ENCODE data around the gene RHOV. TPM values are rescaled to one million over a fixed set of nuclear protein-coding genes. Genes with fewer than 3 reads are reported as not detected.

The RHOV gene
- total RNA-seq, 1 donor from 2014 or later: 3.6 TPM

DNA sequence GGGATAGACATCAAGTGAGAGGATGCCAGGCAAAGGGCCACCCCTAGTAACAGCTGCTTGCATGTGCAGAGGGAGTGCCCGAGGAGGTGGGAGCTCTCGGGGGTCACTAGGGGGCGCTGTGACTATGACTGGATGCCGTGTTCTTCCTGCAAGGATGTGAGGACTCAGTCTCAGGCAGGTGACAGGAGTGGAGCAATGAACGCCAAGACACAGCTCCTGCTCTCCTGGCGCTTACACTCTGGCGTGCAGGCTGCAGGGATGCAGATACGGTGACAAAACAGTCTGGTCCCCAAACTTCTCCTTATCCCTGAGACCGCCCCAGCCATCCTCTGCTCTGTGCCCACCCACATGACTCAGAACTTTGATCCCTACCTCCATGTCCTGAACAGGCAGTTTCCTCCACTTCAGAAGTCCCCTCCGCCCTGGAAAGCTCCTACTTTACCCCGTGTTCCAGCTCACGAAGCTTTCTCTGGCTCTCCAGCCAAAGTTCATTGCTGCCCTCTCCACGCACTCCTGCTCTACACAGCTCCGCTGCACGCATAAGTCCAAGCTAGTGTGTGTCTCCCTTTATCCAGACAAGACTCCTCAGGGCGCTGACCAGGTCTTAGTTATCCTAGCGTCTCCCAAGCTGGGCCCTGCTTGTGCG is 14.7 kb downstream of the RHOV start:
- TF ChIP-seq, protein P1, sequence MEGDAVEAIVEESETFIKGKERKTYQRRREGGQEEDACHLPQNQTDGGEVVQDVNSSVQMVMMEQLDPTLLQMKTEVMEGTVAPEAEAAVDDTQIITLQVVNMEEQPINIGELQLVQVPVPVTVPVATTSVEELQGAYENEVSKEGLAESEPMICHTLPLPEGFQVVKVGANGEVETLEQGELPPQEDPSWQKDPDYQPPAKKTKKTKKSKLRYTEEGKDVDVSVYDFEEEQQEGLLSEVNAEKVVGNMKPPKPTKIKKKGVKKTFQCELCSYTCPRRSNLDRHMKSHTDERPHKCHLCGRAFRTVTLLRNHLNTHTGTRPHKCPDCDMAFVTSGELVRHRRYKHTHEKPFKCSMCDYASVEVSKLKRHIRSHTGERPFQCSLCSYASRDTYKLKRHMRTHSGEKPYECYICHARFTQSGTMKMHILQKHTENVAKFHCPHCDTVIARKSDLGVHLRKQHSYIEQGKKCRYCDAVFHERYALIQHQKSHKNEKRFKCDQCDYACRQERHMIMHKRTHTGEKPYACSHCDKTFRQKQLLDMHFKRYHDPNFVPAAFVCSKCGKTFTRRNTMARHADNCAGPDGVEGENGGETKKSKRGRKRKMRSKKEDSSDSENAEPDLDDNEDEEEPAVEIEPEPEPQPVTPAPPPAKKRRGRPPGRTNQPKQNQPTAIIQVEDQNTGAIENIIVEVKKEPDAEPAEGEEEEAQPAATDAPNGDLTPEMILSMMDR (IDR thresholded peaks at IDR 0.05; ENCODE audit: insufficient read depth, low read length, poor library complexity, severe bottlenecking): peak; percentile 92
- H3K36me3 ChIP-seq (ENCODE audit: control insufficient read depth, insufficient read depth, low read length): peaks cover 3% of the 10 kb centered on the region
- peak; percentile 42 for DNase-seq (ENCODE audit: low read depth)
- no peak overlapping the region for H3K4me3 ChIP-seq (ENCODE audit: low read depth, low read length)
- no peaks in the 10 kb centered on the region for H3K27me3 ChIP-seq (ENCODE audit: control insufficient read depth, insufficient read depth, low read length)

GRCh38 chr15:40858706-40859105 is 15.3 kb downstream of the RHOV start:
- Histone ChIP-seq H3K4me3 (ENCODE audit: low read depth, low read length) (no peak overlapping the region), H3K36me3 (ENCODE audit: control insufficient read depth, insufficient read depth, low read length) (peaks cover 3% of the 10 kb centered on the region), H3K27me3 (ENCODE audit: control insufficient read depth, insufficient read depth, low read length) (no peaks in the 10 kb centered on the region)
- TF ChIP-seq, protein P1 (IDR thresholded peaks at IDR 0.05; ENCODE audit: insufficient read depth, low read length, poor library complexity, severe bottlenecking): no peak
- DNase-seq (ENCODE audit: low read depth): no peak

GRCh38 chr15:40857601-40858341 is 16.3 kb downstream of the RHOV start:
- Histone ChIP-seq H3K36me3 (ENCODE audit: control insufficient read depth, insufficient read depth, low read length) (peaks cover 3% of the 10 kb centered on the region), H3K27me3 (ENCODE audit: control insufficient read depth, insufficient read depth, low read length) (no peaks in the 10 kb centered on the region), H3K4me3 (ENCODE audit: low read depth, low read length) (no peak overlapping the region)
- TF ChIP-seq, protein P1 (IDR thresholded peaks at IDR 0.05; ENCODE audit: insufficient read depth, low read length, poor library complexity, severe bottlenecking): peak; percentile 99
- no peak for DNase-seq (ENCODE audit: low read depth)

DNA sequence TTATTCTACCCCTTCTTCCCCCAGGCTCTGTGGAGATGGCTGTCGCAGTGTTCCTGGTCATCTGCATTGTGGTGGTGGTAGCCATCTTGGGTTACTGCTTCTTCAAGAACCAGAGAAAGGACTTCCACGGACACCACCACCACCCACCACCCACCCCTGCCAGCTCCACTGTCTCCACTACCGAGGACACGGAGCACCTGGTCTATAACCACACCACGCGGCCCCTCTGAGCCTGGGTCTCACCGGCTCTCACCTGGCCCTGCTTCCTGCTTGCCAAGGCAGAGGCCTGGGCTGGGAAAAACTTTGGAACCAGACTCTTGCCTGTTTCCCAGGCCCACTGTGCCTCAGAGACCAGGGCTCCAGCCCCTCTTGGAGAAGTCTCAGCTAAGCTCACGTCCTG is 17.3 kb downstream of the RHOV start:
- H3K4me3 ChIP-seq (ENCODE audit: low read depth, low read length): no peak overlapping the region
- DNase-seq (ENCODE audit: low read depth): no peak
- no peaks in the 10 kb centered on the region for H3K27me3 ChIP-seq (ENCODE audit: control insufficient read depth, insufficient read depth, low read length)
- H3K36me3 ChIP-seq (ENCODE audit: control insufficient read depth, insufficient read depth, low read length): peaks cover 3% of the 10 kb centered on the region
- TF ChIP-seq, protein P1 (IDR thresholded peaks at IDR 0.05; ENCODE audit: insufficient read depth, low read length, poor library complexity, severe bottlenecking): no peak

GRCh38 chr15:40855706-40856234 is 18.3 kb downstream of the RHOV start:
- Histone ChIP-seq H3K27me3 (ENCODE audit: control insufficient read depth, insufficient read depth, low read length) (no peaks in the 10 kb centered on the region), H3K36me3 (ENCODE audit: control insufficient read depth, insufficient read depth, low read length) (peaks cover 3% of the 10 kb centered on the region), H3K4me3 (ENCODE audit: low read depth, low read length) (no peak overlapping the region)
- TF ChIP-seq, protein P1 (IDR thresholded peaks at IDR 0.05; ENCODE audit: insufficient read depth, low read length, poor library complexity, severe bottlenecking): no peak
- DNase-seq (ENCODE audit: low read depth): no peak

Measured in kidney epithelial cell (primary cell).